ENCODE data around the gene ZBTB37. TPM values are rescaled to one million over a fixed set of nuclear protein-coding genes. Genes with fewer than 3 reads are reported as not detected.

ZBTB37 gene
- total and polyA plus RNA-seq, 9 of the 15 experiments (the other 6 are each of a cell fraction or from before 2014, with no cell fraction given): 1.3 to 13.9 (median 5.4) TPM

- no peak for TF ChIP-seq TSHZ1 (CRISPR knock-in tag; IDR thresholded peaks at IDR 0.05)
- TF ChIP-seq, protein P1, sequence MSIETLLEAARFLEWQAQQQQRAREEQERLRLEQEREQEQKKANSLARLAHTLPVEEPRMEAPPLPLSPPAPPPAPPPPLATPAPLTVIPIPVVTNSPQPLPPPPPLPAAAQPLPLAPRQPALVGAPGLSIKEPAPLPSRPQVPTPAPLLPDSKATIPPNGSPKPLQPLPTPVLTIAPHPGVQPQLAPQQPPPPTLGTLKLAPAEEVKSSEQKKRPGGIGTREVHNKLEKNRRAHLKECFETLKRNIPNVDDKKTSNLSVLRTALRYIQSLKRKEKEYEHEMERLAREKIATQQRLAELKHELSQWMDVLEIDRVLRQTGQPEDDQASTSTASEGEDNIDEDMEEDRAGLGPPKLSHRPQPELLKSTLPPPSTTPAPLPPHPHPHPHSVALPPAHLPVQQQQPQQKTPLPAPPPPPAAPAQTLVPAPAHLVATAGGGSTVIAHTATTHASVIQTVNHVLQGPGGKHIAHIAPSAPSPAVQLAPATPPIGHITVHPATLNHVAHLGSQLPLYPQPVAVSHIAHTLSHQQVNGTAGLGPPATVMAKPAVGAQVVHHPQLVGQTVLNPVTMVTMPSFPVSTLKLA (conservative IDR thresholded peaks at IDR 0.05): peak; percentile 4 to 27; a peak in 1 of 4 replicates
- TF ChIP-seq TEAD4 (IDR thresholded peaks at IDR 0.05; ENCODE audit: low read length): no peak
- no peak for TF ChIP-seq TEAD4 (CRISPR knock-in tag; IDR thresholded peaks at IDR 0.05; ENCODE audit: borderline replicate concordance)
- TF ChIP-seq, protein P2, sequence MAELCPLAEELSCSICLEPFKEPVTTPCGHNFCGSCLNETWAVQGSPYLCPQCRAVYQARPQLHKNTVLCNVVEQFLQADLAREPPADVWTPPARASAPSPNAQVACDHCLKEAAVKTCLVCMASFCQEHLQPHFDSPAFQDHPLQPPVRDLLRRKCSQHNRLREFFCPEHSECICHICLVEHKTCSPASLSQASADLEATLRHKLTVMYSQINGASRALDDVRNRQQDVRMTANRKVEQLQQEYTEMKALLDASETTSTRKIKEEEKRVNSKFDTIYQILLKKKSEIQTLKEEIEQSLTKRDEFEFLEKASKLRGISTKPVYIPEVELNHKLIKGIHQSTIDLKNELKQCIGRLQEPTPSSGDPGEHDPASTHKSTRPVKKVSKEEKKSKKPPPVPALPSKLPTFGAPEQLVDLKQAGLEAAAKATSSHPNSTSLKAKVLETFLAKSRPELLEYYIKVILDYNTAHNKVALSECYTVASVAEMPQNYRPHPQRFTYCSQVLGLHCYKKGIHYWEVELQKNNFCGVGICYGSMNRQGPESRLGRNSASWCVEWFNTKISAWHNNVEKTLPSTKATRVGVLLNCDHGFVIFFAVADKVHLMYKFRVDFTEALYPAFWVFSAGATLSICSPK (IDR thresholded peaks at IDR 0.05; ENCODE audit: borderline replicate concordance): 0 out of 2 replicates have a peak, but pooled peaks have one; percentile 10
- TF ChIP-seq FOXP1 (CRISPR knock-in tag; IDR thresholded peaks at IDR 0.05): no peak
- no peak for TF ChIP-seq CREBBP (IDR thresholded peaks at IDR 0.05; ENCODE audit: low read depth, low read length)
- TF ChIP-seq SAP30 (IDR thresholded peaks at IDR 0.05; ENCODE audit: borderline replicate concordance, insufficient read depth, low read depth, low read length, poor library complexity, severe bottlenecking): no peak
- TF ChIP-seq FOXO4 (CRISPR knock-in tag; IDR thresholded peaks at IDR 0.05): no peak
- TF ChIP-seq HNRNPH1 (optimal IDR thresholded peaks at IDR 0.05; ENCODE audit: low read depth, low read length): no peak
- TF ChIP-seq ETV1 (tag; conservative IDR thresholded peaks at IDR 0.05; ENCODE audit: low read depth): peak; percentile 30; the same call in 1 of the 2 replicates
- TF ChIP-seq MCM2 (IDR thresholded peaks at IDR 0.05; ENCODE audit: low read depth): no peak
- no peak for TF ChIP-seq ESRRA (IDR thresholded peaks at IDR 0.05; ENCODE audit: borderline replicate concordance, low read depth)
- no peak for TF ChIP-seq CREM (IDR thresholded peaks at IDR 0.05; ENCODE audit: low read depth)
- TF ChIP-seq, protein P3, sequence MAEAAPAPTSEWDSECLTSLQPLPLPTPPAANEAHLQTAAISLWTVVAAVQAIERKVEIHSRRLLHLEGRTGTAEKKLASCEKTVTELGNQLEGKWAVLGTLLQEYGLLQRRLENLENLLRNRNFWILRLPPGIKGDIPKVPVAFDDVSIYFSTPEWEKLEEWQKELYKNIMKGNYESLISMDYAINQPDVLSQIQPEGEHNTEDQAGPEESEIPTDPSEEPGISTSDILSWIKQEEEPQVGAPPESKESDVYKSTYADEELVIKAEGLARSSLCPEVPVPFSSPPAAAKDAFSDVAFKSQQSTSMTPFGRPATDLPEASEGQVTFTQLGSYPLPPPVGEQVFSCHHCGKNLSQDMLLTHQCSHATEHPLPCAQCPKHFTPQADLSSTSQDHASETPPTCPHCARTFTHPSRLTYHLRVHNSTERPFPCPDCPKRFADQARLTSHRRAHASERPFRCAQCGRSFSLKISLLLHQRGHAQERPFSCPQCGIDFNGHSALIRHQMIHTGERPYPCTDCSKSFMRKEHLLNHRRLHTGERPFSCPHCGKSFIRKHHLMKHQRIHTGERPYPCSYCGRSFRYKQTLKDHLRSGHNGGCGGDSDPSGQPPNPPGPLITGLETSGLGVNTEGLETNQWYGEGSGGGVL (CRISPR knock-in tag; IDR thresholded peaks at IDR 0.05): no peak
- TF ChIP-seq MTF1 (CRISPR knock-in tag; IDR thresholded peaks at IDR 0.05; ENCODE audit: borderline replicate concordance): no peak
Observed at GRCh38 chr1:173870252-173871075, 2.3 kb downstream of the ZBTB37 start (continued).

Data from K562 (cell line).